Epithelial cell of esophagus (primary cell): ENCODE measurements around the gene FAM193A.
"Not testable (repeated sequence)": the region's sequence is repeated elsewhere in the genome, so short reads cannot be mapped to it uniquely, and the experiment has no call there.

ENCODE experiments used
- DNase-seq: peaks from one replicate; pipeline ENCODE4 v3.0.0; 2010; ENCODE audit warnings: low read depth
- H3K4me3 ChIP-seq: 2 replicates; pipeline ENCODE4 v1.5.1; 2011; ENCODE audit warnings: mild to moderate bottlenecking, low read length, control low read depth
- CTCF ChIP-seq: IDR thresholded peaks from 2 replicates; pipeline ENCODE4 v1.5.1; 2011; ENCODE audit warnings: low read depth, mild to moderate bottlenecking, low read length, control low read depth, inconsistent platforms; ENCODE audit not compliant: insufficient read depth; ENCODE audit errors: missing control alignments

The FAM193A gene

DNA sequence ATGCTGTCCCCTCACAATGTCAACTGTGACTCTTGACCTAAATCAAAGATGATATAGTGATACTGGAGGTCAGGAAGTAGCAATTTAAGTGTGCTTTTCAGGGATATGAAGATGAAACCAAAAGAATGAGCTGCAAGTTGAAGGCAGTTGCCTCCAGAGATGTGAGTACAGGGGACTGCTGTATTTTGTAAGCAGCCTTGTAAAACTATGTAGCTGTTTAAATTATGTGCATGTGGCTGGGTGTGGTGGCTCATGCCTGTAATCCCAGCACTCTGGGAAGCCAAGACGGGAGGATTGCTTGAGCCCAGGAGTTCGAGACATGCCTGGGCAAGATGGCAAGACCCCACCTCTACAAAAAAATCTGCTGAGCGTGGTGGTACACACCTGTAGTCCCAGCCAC is 234.8 kb downstream of the FAM193A start:
- TF ChIP-seq CTCF: no peak
- DNase-seq: no peak
- no peak overlapping the region for H3K4me3 ChIP-seq

DNA sequence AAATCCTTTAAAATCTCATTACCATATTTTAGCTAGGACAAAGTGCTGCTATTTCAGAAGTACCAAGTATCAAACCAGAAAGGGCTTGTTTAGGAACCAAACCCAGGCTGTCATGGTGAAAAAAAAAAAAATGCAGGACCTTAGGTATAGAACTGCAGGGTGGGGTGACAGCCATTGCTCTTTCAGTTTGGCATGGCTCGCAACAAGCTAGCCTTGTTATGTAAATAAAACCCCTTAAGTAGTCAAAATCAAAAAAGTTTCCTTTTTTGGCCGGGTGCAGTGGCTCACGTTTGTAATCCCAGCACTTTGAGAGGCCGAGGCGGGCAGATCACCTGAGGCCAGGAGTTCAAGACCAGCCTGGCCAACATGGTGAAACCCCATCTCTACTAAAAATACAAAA is 244.2 kb downstream of the FAM193A start:
- DNase-seq, H3K4me3 ChIP-seq: not testable (repeated sequence)

DNA sequence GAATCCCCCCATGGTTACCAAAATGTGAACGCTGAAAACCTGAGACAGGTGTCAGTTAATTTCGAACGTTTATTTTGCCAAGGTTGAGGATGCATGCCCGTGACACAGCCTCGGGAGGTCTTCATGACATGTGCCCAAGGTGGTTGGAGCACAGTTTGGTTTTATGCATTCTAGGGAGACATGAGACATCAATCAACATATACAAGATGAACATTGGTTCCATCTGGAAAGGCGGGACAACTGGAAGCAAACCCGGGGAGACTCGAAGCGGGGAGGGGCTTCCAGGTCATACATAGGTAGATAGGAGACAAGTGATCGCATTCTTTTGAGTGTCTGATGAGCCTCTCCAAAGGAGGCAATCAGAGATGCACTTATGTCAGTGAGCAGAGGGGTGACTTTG is 245.5 kb downstream of the FAM193A start:
- DNase-seq: no peak
- H3K4me3 ChIP-seq: no peak overlapping the region
- TF ChIP-seq CTCF: no peak
